GM23338 (cell line): ENCODE measurements around the gene GAB2.

ENCODE experiments used
- EZH2 ChIP-seq: fragments of 200-600 bp; sonication (generic); IDR thresholded peaks from one replicate; pipeline ENCODE4 v1.8.0; 2017; ENCODE audit warnings: antibody characterized with exemption, mild to moderate bottlenecking, low read depth; ENCODE audit not compliant: unreplicated experiment
- NANOG ChIP-seq: IDR thresholded peaks from 2 replicates; pipeline ENCODE4 v1.6.1; 2016; ENCODE audit warnings: antibody characterized with exemption, borderline replicate concordance
- POLR2AphosphoS5 ChIP-seq: IDR thresholded peaks from 2 replicates; pipeline ENCODE4 v1.6.1; 2016; ENCODE audit warnings: antibody characterized with exemption, low read depth
- STAT1 ChIP-seq: IDR thresholded peaks from one replicate; pipeline ENCODE4 v1.6.1; 2016; ENCODE audit warnings: antibody characterized with exemption; ENCODE audit not compliant: unreplicated experiment
- TF ChIP-seq, protein P1 (sequence below), 2 experiments: fragments of 200-600 bp in 1 of 2; sonication (generic) in 1 of 2; conservative IDR thresholded peaks; 2 replicates each; pipeline versions ENCODE4 v1.5.1 to v1.6.1; 2016 to 2017; ENCODE audit warnings: antibody characterized with exemption in 2 of 2, low read depth in 2 of 2, mild to moderate bottlenecking in 2 of 2, moderate library complexity in 1 of 2

DNA sequence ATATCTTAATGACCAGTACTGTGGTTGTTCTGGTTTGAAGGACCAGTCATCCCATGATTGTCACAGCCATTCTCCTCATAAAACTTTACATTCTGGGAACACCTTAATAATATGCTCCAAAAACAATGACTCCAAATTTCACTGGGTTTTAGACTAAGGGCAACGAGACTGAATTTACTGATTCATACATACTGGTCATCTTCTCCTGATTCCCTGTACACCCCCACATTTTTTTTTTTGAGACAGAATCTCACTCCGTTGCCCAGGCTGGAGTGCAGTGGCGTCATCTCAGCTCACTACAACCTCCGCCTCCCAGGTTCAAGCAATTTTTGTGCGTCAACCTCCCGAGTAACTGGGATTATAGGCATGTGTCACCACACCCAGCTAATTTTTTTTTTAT is 78.9 kb downstream of the GAB2 start:
- TF ChIP-seq STAT1: no peak
- TF ChIP-seq, protein P1, sequence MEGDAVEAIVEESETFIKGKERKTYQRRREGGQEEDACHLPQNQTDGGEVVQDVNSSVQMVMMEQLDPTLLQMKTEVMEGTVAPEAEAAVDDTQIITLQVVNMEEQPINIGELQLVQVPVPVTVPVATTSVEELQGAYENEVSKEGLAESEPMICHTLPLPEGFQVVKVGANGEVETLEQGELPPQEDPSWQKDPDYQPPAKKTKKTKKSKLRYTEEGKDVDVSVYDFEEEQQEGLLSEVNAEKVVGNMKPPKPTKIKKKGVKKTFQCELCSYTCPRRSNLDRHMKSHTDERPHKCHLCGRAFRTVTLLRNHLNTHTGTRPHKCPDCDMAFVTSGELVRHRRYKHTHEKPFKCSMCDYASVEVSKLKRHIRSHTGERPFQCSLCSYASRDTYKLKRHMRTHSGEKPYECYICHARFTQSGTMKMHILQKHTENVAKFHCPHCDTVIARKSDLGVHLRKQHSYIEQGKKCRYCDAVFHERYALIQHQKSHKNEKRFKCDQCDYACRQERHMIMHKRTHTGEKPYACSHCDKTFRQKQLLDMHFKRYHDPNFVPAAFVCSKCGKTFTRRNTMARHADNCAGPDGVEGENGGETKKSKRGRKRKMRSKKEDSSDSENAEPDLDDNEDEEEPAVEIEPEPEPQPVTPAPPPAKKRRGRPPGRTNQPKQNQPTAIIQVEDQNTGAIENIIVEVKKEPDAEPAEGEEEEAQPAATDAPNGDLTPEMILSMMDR (conservative IDR thresholded peaks at IDR 0.05; ENCODE audit: low read depth in 2 of 2): no peak
- no peak for TF ChIP-seq EZH2
- no peak for TF ChIP-seq POLR2AphosphoS5
- TF ChIP-seq NANOG: no peak
